Osteoblast (primary cell): ENCODE measurements around the gene PIEZO2. TPM values are rescaled to one million over a fixed set of nuclear protein-coding genes. Genes with fewer than 3 reads are reported as not detected.
"Not testable (repeated sequence)": the region's sequence is repeated elsewhere in the genome, so short reads cannot be mapped to it uniquely, and the experiment has no call there.

Experiments used
- DNase-seq: peaks from one replicate; pipeline ENCODE4 v3.0.0; 2011; ENCODE audit warnings: low spot score, mixed read lengths; ENCODE audit not compliant: insufficient read length; ENCODE audit errors: missing footprints
- H2AFZ ChIP-seq: 2 replicates; pipeline ENCODE4 v1.6.0; 2011; ENCODE audit warnings: mild to moderate bottlenecking, low read length
- H3K27ac ChIP-seq: 2 replicates; pipeline ENCODE4 v1.5.1; 2011; ENCODE audit warnings: mild to moderate bottlenecking, low read depth, low read length, moderate library complexity
- H3K27me3 ChIP-seq: 2 replicates; pipeline ENCODE4 v1.6.0; 2012; ENCODE audit warnings: mild to moderate bottlenecking, control low read depth, inconsistent platforms, low read length, moderate library complexity; ENCODE audit not compliant: insufficient read depth
- H3K36me3 ChIP-seq: 2 replicates; pipeline ENCODE4 v1.5.1; 2011; ENCODE audit warnings: mild to moderate bottlenecking, low read length, control low read depth, moderate library complexity; ENCODE audit not compliant: insufficient read depth
- H3K4me1 ChIP-seq: 2 replicates; pipeline ENCODE4 v1.5.1; 2011; ENCODE audit warnings: mild to moderate bottlenecking, low read length, control low read depth, moderate library complexity; ENCODE audit not compliant: insufficient read depth
- H3K4me2 ChIP-seq: 2 replicates; pipeline ENCODE4 v1.6.0; 2011; ENCODE audit warnings: mild to moderate bottlenecking, low read length; ENCODE audit not compliant: insufficient read depth
- H3K4me3 ChIP-seq: fragments of 200-600 bp; sonication (generic); 3 replicates; pipeline ENCODE4 v1.5.1; 2012; ENCODE audit warnings: mild to moderate bottlenecking, low read length, inconsistent platforms; ENCODE audit not compliant: insufficient read depth
- H3K79me2 ChIP-seq: 2 replicates; pipeline ENCODE4 v1.6.0; 2012; ENCODE audit warnings: mild to moderate bottlenecking, low read length, control low read depth, inconsistent platforms; ENCODE audit not compliant: insufficient read depth
- H3K9me3 ChIP-seq: 2 replicates; pipeline ENCODE4 v1.5.1; 2011; ENCODE audit warnings: low read depth, low read length, control low read depth
- H4K20me1 ChIP-seq: 2 replicates; pipeline ENCODE4 v1.6.0; 2012; ENCODE audit warnings: mild to moderate bottlenecking, low read length, control low read depth; ENCODE audit not compliant: insufficient read depth
- total RNA-seq: library from RNA; depleted of rRNA; stranded (reverse); fragments of >200 nt; gene quantifications from 2 replicates; pipeline ENCODE4 v1.2.3, GENCODE V29; 2012
- TF ChIP-seq, protein P1 (sequence below): IDR thresholded peaks from 2 replicates; pipeline ENCODE4 v1.5.1; 2011; ENCODE audit warnings: mild to moderate bottlenecking, low read depth, low read length, moderate library complexity; ENCODE audit errors: extremely low read depth

PIEZO2 gene
- total RNA-seq, 1 donor = 46.7 TPM

DNA sequence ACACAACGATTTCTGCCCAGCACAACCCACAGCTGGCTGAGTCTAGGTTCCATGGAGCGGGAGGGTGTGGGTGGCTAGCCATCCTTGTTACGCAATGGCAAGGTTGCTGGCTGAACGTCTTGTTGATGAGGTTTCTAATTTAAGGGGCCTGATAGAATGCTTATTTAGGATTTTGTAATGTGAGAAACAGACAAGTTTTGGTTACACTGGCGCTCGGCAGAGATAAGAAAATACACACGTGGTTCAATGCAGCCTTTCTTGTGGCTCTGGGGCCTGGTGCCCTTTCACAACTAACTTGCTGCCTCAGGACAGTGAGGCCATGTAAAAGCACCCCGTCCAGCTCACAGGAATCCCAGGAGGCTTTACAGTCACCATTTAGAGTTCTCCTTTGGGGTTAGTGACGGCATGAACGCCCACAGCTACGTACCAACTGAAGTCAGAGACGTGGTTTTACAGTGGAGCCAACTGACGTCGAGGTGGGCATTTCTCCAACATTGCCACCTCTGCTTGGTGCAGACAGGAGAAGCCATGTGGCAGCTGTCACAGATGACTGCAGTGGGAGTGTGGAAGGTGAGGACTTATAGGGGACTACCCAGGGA lies 29.7 kb upstream of the PIEZO2 start:
- Histone ChIP-seq H3K9me3 (no peaks in the 10 kb centered on the region), H3K4me3 (no peak overlapping the region), H3K36me3 (no peaks in the 10 kb centered on the region), H3K4me1 (peaks cover 56% of the 10 kb centered on the region), H4K20me1 (no peaks in the 10 kb centered on the region), H3K4me2 (peak overlapping the region; percentile 50), H2AFZ (peak overlapping the region; percentile 43), H3K27ac (peak overlapping the region; percentile 91), H3K79me2 (no peaks in the 10 kb centered on the region), H3K27me3 (no peaks in the 10 kb centered on the region)
- TF ChIP-seq, protein P1, sequence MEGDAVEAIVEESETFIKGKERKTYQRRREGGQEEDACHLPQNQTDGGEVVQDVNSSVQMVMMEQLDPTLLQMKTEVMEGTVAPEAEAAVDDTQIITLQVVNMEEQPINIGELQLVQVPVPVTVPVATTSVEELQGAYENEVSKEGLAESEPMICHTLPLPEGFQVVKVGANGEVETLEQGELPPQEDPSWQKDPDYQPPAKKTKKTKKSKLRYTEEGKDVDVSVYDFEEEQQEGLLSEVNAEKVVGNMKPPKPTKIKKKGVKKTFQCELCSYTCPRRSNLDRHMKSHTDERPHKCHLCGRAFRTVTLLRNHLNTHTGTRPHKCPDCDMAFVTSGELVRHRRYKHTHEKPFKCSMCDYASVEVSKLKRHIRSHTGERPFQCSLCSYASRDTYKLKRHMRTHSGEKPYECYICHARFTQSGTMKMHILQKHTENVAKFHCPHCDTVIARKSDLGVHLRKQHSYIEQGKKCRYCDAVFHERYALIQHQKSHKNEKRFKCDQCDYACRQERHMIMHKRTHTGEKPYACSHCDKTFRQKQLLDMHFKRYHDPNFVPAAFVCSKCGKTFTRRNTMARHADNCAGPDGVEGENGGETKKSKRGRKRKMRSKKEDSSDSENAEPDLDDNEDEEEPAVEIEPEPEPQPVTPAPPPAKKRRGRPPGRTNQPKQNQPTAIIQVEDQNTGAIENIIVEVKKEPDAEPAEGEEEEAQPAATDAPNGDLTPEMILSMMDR = no peak
- DNase-seq = no peak

GRCh38 chr18:11177382-11177781 lies 28.0 kb upstream of the PIEZO2 start:
- no peak overlapping the region for H3K4me3 ChIP-seq
- H3K36me3 ChIP-seq = no peaks in the 10 kb centered on the region
- peaks cover 57% of the 10 kb centered on the region for H3K4me1 ChIP-seq
- no peaks in the 10 kb centered on the region for H3K79me2 ChIP-seq
- no peaks in the 10 kb centered on the region for H3K9me3 ChIP-seq
- TF ChIP-seq, protein P1 = no peak
- no peaks in the 10 kb centered on the region for H3K27me3 ChIP-seq
- DNase-seq = no peak
- H3K27ac ChIP-seq = peak overlapping the region; percentile 93
- no peak overlapping the region for H2AFZ ChIP-seq
- no peaks in the 10 kb centered on the region for H4K20me1 ChIP-seq
- H3K4me2 ChIP-seq = no peak overlapping the region

DNA sequence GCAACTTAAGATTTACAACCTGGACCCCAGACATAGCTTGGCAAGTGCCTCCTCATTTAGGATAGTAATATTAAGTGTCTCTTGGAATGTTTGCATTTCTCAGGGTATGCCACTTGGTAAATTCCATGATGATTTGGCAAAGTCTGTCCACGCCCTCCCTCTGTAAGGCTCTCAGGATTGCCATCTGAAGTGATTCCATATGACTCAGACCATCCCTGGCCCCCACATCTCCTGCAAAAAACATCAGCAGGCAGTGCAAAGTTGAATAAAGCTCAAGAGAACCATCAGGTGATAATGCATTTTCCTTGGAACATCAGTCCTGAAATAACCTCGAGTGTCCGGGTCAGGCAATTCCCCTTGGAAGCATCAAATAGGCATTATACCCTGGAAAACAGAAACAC lies 27.1 kb upstream of the PIEZO2 start:
- TF ChIP-seq, protein P1 = no peak
- no peaks in the 10 kb centered on the region for H3K9me3 ChIP-seq
- H3K36me3 ChIP-seq = no peaks in the 10 kb centered on the region
- peak; percentile 86 for DNase-seq
- no peaks in the 10 kb centered on the region for H3K27me3 ChIP-seq
- peak overlapping the region; percentile 42 for H3K4me2 ChIP-seq
- peak overlapping the region; percentile 93 for H3K27ac ChIP-seq
- no peak overlapping the region for H2AFZ ChIP-seq
- H3K4me3 ChIP-seq = no peak overlapping the region
- H3K4me1 ChIP-seq = peaks cover 57% of the 10 kb centered on the region
- no peaks in the 10 kb centered on the region for H3K79me2 ChIP-seq
- no peaks in the 10 kb centered on the region for H4K20me1 ChIP-seq

DNA sequence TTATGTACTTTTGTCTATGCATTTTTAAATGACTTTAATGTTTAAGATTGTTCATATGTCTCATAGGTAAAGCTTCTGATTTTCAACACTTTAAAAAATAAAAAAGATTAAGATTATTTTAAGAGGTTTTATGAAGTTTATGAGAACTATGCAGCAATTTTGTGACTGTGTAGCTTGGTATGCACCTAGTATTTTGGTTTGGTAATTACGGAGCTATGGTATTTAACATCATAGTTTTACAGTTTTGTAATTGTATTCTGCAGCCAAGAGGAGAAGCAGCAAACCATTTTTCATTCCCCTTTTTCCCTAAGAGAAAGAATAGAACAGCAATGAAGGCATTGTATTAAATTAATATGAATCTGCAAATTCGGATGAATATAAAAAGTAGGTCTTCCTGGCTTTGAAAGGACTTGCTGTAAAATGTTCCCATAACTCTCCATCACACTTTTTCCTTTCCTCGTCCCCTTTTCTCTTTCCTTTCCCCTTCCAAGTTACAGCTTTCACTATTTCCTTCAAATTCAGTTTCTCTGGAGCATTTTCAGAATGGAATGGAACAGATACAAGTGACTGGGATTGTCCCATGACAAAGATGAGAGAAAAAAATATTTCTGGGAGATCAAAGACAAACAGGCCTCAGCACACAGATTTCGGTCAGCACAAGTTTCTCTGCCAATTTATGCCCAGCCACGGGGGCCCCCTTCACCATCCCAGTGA lies 26.1 kb upstream of the PIEZO2 start:
- TF ChIP-seq, protein P1 = no peak
- DNase-seq = peak; percentile 77
- Histone ChIP-seq H3K27ac (peak overlapping the region; percentile 93), H2AFZ (no peak overlapping the region), H3K27me3 (no peaks in the 10 kb centered on the region), H3K4me3 (peak overlapping the region; percentile 10), H4K20me1 (no peaks in the 10 kb centered on the region), H3K9me3 (no peaks in the 10 kb centered on the region), H3K4me2 (peak overlapping the region; percentile 42), H3K79me2 (no peaks in the 10 kb centered on the region), H3K36me3 (no peaks in the 10 kb centered on the region), H3K4me1 (peaks cover 57% of the 10 kb centered on the region)

DNA sequence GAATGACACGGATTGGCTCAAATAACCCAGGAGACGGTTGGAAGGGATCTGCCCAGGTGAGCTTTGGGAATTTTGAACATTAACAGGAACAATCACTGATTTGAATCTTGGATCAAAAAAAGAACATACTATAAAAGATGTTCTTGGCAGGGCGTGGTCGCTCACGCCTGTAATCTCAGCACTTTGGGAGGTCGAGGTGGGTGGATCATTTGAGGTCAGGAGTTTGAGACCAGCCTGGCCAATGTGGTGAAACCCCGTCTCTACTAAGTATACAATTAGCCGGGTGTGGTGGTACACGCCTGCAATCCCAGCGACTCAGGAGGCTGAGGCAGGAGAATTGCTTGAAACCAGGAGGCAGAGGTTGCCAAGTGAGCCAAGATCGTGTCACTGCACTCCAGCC lies 24.8 kb upstream of the PIEZO2 start:
- H3K4me1 ChIP-seq = peaks cover 47% of the 10 kb centered on the region
- H3K79me2 ChIP-seq, DNase-seq, H4K20me1 ChIP-seq, H3K4me2 ChIP-seq, H3K4me3 ChIP-seq, H3K36me3 ChIP-seq, H2AFZ ChIP-seq, H3K9me3 ChIP-seq, H3K27me3 ChIP-seq: not testable (repeated sequence)
- peak overlapping the region; percentile 93 for H3K27ac ChIP-seq
